Loucy (cell line): Measurements from ENCODE around the gene TMEM19.

Experiments
- H2AFZ ChIP-seq: fragments of 200-600 bp; sonication (generic); 2 replicates; pipeline ENCODE4 v1.6.0; 2016; ENCODE audit warnings: antibody characterized with exemption, mild to moderate bottlenecking, low read length, moderate library complexity
- H3F3A ChIP-seq: fragments of 200-600 bp; 2 replicates; pipeline ENCODE4 v1.6.0; 2016; ENCODE audit warnings: antibody characterized with exemption, low read depth, mild to moderate bottlenecking
- H3K27me3 ChIP-seq: fragments of 200-600 bp; sonication (generic); 2 replicates; pipeline ENCODE4 v1.6.1; 2014; ENCODE audit warnings: low read length, mild to moderate bottlenecking; ENCODE audit not compliant: insufficient read depth, poor library complexity, severe bottlenecking
- H3K36me3 ChIP-seq: fragments of 200-600 bp; sonication (generic); 2 replicates; pipeline ENCODE4 v1.6.1; 2016; ENCODE audit warnings: low read length; ENCODE audit not compliant: insufficient read depth
- H3K4me1 ChIP-seq: fragments of 200-600 bp; sonication (generic); 2 replicates; pipeline ENCODE4 v1.5.1; 2014; ENCODE audit warnings: low read length, mild to moderate bottlenecking; ENCODE audit not compliant: insufficient read depth, poor library complexity, severe bottlenecking
- H3K4me2 ChIP-seq: fragments of 200-600 bp; sonication (generic); 2 replicates; pipeline ENCODE4 v1.6.0; 2014; ENCODE audit warnings: antibody characterized with exemption, low read length, low read depth, mild to moderate bottlenecking; ENCODE audit not compliant: poor library complexity, severe bottlenecking
- H3K4me3 ChIP-seq: fragments of 200-600 bp; sonication (generic); 2 replicates; pipeline ENCODE4 v1.5.1; 2014; ENCODE audit warnings: low read length, mild to moderate bottlenecking, mixed read lengths; ENCODE audit not compliant: poor library complexity, severe bottlenecking
- H3K79me2 ChIP-seq: fragments of 200-600 bp; sonication (generic); 2 replicates; pipeline ENCODE4 v1.6.1; 2014; ENCODE audit warnings: low read length; ENCODE audit not compliant: insufficient read depth
- H3K9ac ChIP-seq: fragments of 200-600 bp; sonication (generic); 2 replicates; pipeline ENCODE4 v1.6.0; 2014; ENCODE audit warnings: mild to moderate bottlenecking, low read depth, low read length, moderate library complexity; ENCODE audit not compliant: poor library complexity, severe bottlenecking
- H3K9me2 ChIP-seq: fragments of 200-600 bp; sonication (generic); replicated peaks from 2 replicates; pipeline ENCODE4 v1.6.1; 2016; ENCODE audit warnings: low read depth, low read length, mixed read lengths
- H3K9me3 ChIP-seq: fragments of 200-600 bp; sonication (generic); 2 replicates; pipeline ENCODE4 v1.6.1; 2014; ENCODE audit warnings: mild to moderate bottlenecking, antibody characterized with exemption, low read length, low read depth; ENCODE audit not compliant: insufficient read depth
- H4K20me1 ChIP-seq: fragments of 200-600 bp; sonication (generic); 2 replicates; pipeline ENCODE4 v1.6.0; 2014; ENCODE audit warnings: antibody characterized with exemption, low read length, mild to moderate bottlenecking; ENCODE audit not compliant: insufficient read depth, poor library complexity, severe bottlenecking
- CTCF ChIP-seq: fragments of 200-600 bp; sonication (generic); conservative IDR thresholded peaks from 2 replicates; pipeline ENCODE4 v1.5.1; 2014; ENCODE audit warnings: mild to moderate bottlenecking, antibody characterized with exemption, low read length
- EZH2phosphoT487 ChIP-seq: fragments of 200-600 bp; IDR thresholded peaks from 2 replicates; pipeline ENCODE4 v1.6.1; 2018; ENCODE audit warnings: antibody characterized with exemption, mild to moderate bottlenecking, moderate library complexity, borderline replicate concordance

TMEM19 gene

GRCh38 chr12:71719647-71720370 is 33.9 kb downstream of the TMEM19 start:
- H3K9ac ChIP-seq = no peak overlapping the region
- no peak overlapping the region for H3K4me3 ChIP-seq
- no peaks in the 10 kb centered on the region for H3K4me1 ChIP-seq
- no peak overlapping the region for H2AFZ ChIP-seq
- H3K79me2 ChIP-seq = no peaks in the 10 kb centered on the region
- no peak overlapping the region for H3K4me2 ChIP-seq
- H3F3A ChIP-seq = no peaks in the 10 kb centered on the region
- H3K27me3 ChIP-seq = no peaks in the 10 kb centered on the region
- H3K9me2 ChIP-seq = no peaks in the 10 kb centered on the region
- H3K36me3 ChIP-seq = no peaks in the 10 kb centered on the region
- TF ChIP-seq EZH2phosphoT487 (no peak), CTCF (no peak)
- H3K9me3 ChIP-seq = no peaks in the 10 kb centered on the region
- no peaks in the 10 kb centered on the region for H4K20me1 ChIP-seq

GRCh38 chr12:71721783-71722505 is 36.1 kb downstream of the TMEM19 start:
- Histone ChIP-seq H3K4me3 (no peak overlapping the region), H3F3A (no peaks in the 10 kb centered on the region), H3K27me3 (no peaks in the 10 kb centered on the region), H3K79me2 (no peaks in the 10 kb centered on the region), H3K36me3 (no peaks in the 10 kb centered on the region), H3K9me3 (no peaks in the 10 kb centered on the region), H3K4me2 (no peak overlapping the region), H4K20me1 (no peaks in the 10 kb centered on the region), H3K4me1 (no peaks in the 10 kb centered on the region), H2AFZ (no peak overlapping the region), H3K9me2 (no peaks in the 10 kb centered on the region), H3K9ac (no peak overlapping the region)
- TF ChIP-seq CTCF (no peak), EZH2phosphoT487 (no peak)

- no peak overlapping the region for H3K4me3 ChIP-seq
- H4K20me1 ChIP-seq = no peaks in the 10 kb centered on the region
- H3K4me2 ChIP-seq = no peak overlapping the region
- H3K9ac ChIP-seq = no peak overlapping the region
- no peak for TF ChIP-seq EZH2phosphoT487
- no peak for TF ChIP-seq CTCF
- H3K9me2 ChIP-seq = no peaks in the 10 kb centered on the region
- no peak overlapping the region for H2AFZ ChIP-seq
- no peaks in the 10 kb centered on the region for H3K36me3 ChIP-seq
- H3K79me2 ChIP-seq = no peaks in the 10 kb centered on the region
- H3K4me1 ChIP-seq = no peaks in the 10 kb centered on the region
- H3F3A ChIP-seq = no peaks in the 10 kb centered on the region
- H3K27me3 ChIP-seq = no peaks in the 10 kb centered on the region
- H3K9me3 ChIP-seq = no peaks in the 10 kb centered on the region
These were observed 39.1 kb downstream of the TMEM19 start for GRCh38 chr12:71725011-71725410.
